ENCODE results near the gene MLC1. TPM values are rescaled to one million over a fixed set of nuclear protein-coding genes. Genes with fewer than 3 reads are reported as not detected.

Gene MLC1
- total and polyA plus RNA-seq, 2 of the 4 experiments (the other 2 are of a cell fraction): 0.10 TPM; not detected in 1

DNA sequence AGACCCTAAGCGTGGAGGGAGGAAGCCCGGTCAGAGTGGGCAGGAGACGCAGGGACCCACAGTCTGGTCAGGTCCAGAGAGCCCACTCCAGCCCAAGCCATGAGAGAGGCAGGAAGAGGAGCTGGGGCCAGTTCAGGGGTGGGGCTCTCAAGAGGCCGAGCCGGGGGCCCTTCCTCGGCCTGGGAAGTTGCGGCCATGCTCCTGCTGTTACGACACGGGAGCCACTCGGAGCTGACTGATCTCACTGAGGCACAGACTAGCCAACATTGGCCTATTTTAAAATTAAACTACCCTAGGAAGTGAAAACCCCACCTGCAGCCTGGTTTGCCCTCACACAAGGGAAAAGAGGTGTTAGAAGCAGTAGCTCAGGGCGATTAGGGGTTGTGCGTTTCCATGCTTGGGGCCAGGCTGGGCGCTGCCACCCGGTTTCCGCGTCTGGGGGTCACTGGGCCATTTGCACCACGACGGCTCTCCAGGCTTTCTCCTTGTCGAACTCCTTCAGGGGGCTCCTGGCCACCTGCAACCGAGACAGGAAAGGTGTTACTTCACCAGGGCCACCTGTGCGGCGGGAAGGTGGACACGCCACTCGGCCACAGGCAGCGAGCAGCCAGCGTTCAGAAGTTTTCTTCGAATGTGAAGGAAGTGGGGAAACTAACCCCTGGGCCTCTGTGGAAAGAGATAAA, 23.9 kb downstream of the MLC1 start:
- Histone ChIP-seq H3K4me2 (ENCODE audit: low read depth, low read length) (no peak overlapping the region), H2AK5ac (ENCODE audit: low read depth, low read length) (no peak overlapping the region), H2BK120ac (ENCODE audit: low read depth, low read length) (no peak overlapping the region), H3K23ac (ENCODE audit: low read depth, low read length) (no peak overlapping the region), H3K36me3 (ENCODE audit: control insufficient read depth, insufficient read depth, low read length) (no peaks in the 10 kb centered on the region), H3K18ac (ENCODE audit: low read depth, low read length) (no peak overlapping the region), H3K79me1 (ENCODE audit: low read depth in 1 of 2, low read length in 2 of 2) (no peaks in the 10 kb centered on the region), H2AK9ac (replicated peaks; ENCODE audit: low read depth, low read length, poor library complexity) (no peak overlapping the region), H2AFZ (replicated peaks; ENCODE audit: low read length, poor library complexity) (no peak overlapping the region), H3K4me3 (ENCODE audit: insufficient read depth, low read depth, low read length) (no peak overlapping the region), H4K91ac (ENCODE audit: insufficient read depth, low read depth, low read length) (no peak overlapping the region), H4K5ac (ENCODE audit: low read depth, low read length) (no peak overlapping the region), H2BK5ac (ENCODE audit: low read depth, low read length, poor library complexity, severe bottlenecking) (no peak overlapping the region), H3K14ac (replicated peaks; ENCODE audit: low read depth, low read length) (no peak overlapping the region), H3K9ac (ENCODE audit: low read depth, low read length) (no peak overlapping the region), H3K27me3 (ENCODE audit: control insufficient read depth, insufficient read depth, low read length) (peaks cover 49% of the 10 kb centered on the region), H3K9me3 (ENCODE audit: control insufficient read depth, insufficient read depth, low read length) (no peaks in the 10 kb centered on the region), H3K27ac (ENCODE audit: insufficient read depth, low read length) (no peak overlapping the region), H2BK20ac (ENCODE audit: low read depth, low read length) (no peak overlapping the region), H3K56ac (ENCODE audit: extremely low read depth, insufficient read depth, low read length) (no peak overlapping the region), H4K8ac (ENCODE audit: low read depth in 2 of 2, low read length in 2 of 2) (no peak overlapping the region), H3K9me1 (ENCODE audit: insufficient read depth, low read length) (no peaks in the 10 kb centered on the region), H3K4me1 (ENCODE audit: control insufficient read depth, insufficient read depth, low read length) (peaks cover 6% of the 10 kb centered on the region; the same call in 1 of the 2 replicates), H4K20me1 (ENCODE audit: insufficient read depth, low read length) (no peaks in the 10 kb centered on the region), H2BK15ac (ENCODE audit: low read depth, low read length) (no peak overlapping the region), H3K4ac (ENCODE audit: low read depth, low read length) (no peak overlapping the region)
- TF ChIP-seq RCOR1 (IDR thresholded peaks at IDR 0.05; ENCODE audit: insufficient replicate concordance, low read length): no peak
- TF ChIP-seq, protein P1, sequence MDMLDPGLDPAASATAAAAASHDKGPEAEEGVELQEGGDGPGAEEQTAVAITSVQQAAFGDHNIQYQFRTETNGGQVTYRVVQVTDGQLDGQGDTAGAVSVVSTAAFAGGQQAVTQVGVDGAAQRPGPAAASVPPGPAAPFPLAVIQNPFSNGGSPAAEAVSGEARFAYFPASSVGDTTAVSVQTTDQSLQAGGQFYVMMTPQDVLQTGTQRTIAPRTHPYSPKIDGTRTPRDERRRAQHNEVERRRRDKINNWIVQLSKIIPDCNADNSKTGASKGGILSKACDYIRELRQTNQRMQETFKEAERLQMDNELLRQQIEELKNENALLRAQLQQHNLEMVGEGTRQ (IDR thresholded peaks at IDR 0.05; ENCODE audit: low read depth, low read length): no peak
- no peak for TF ChIP-seq POLR2A (IDR thresholded peaks at IDR 0.05; ENCODE audit: low read depth, low read length)
- TF ChIP-seq SMC3 (IDR thresholded peaks at IDR 0.05; ENCODE audit: low read depth, low read length): no peak
- TF ChIP-seq CEBPB (IDR thresholded peaks at IDR 0.05; ENCODE audit: low read depth, low read length): no peak
- no peak for TF ChIP-seq BHLHE40 (IDR thresholded peaks at IDR 0.05; ENCODE audit: low read depth, low read length)
- no peak for TF ChIP-seq CHD1 (IDR thresholded peaks at IDR 0.05; ENCODE audit: low read depth, low read length)
- TF ChIP-seq NFE2L2 (IDR thresholded peaks at IDR 0.05; ENCODE audit: low read depth, low read length): no peak
- TF ChIP-seq, protein P2, sequence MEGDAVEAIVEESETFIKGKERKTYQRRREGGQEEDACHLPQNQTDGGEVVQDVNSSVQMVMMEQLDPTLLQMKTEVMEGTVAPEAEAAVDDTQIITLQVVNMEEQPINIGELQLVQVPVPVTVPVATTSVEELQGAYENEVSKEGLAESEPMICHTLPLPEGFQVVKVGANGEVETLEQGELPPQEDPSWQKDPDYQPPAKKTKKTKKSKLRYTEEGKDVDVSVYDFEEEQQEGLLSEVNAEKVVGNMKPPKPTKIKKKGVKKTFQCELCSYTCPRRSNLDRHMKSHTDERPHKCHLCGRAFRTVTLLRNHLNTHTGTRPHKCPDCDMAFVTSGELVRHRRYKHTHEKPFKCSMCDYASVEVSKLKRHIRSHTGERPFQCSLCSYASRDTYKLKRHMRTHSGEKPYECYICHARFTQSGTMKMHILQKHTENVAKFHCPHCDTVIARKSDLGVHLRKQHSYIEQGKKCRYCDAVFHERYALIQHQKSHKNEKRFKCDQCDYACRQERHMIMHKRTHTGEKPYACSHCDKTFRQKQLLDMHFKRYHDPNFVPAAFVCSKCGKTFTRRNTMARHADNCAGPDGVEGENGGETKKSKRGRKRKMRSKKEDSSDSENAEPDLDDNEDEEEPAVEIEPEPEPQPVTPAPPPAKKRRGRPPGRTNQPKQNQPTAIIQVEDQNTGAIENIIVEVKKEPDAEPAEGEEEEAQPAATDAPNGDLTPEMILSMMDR (conservative IDR thresholded peaks at IDR 0.05; ENCODE audit: low read depth, low read length): no peak
- TF ChIP-seq MAZ (IDR thresholded peaks at IDR 0.05; ENCODE audit: borderline replicate concordance, low read depth, low read length): no peak
- no peak for TF ChIP-seq MXI1 (IDR thresholded peaks at IDR 0.05; ENCODE audit: borderline replicate concordance, low read depth, low read length)
- TF ChIP-seq MAFK (IDR thresholded peaks at IDR 0.05; ENCODE audit: low read depth, low read length): no peak
- ChIA-PET POLR2A (ENCODE audit: unreplicated experiment) (no interaction called here), CTCF (no interaction called here)
- no TSS peak for BruUV-seq (replicated peaks)
- intact Hi-C loops (cut with micrococcal nuclease): no loop called here
- in situ Hi-C loops (cut with MboI; ENCODE audit: low sequenced_read_pairs): no loop called here
- dilution Hi-C loops (cut with HindIII; ENCODE audit: low sequenced_read_pairs, unreplicated experiment): no loop called here
- DNase-seq (no peak), ATAC-seq (ENCODE audit: low read depth) (no peak)
- 89% methylated on average over 6 of the region's 27 CpGs; no CpG with 5 or more reads in 1 of the 2 experiments for WGBS, 2 experiments (ENCODE audit: extremely low coverage in 2 of 2, insufficient read length in 1 of 2)
